ENCODE measurements around the gene ELP6. TPM values are rescaled to one million over a fixed set of nuclear protein-coding genes. Genes with fewer than 3 reads are reported as not detected.

ELP6 gene
- total RNA-seq, 1 donor from 2014 or later, result 63.8 TPM

- Mint-ChIP-seq H3K36me3 (ENCODE audit: insufficient read depth) (no peaks in the 10 kb centered on the region), H3K4me1 (ENCODE audit: low read depth) (peaks cover 14% of the 10 kb centered on the region), H3K9me3 (ENCODE audit: low read depth) (no peaks in the 10 kb centered on the region), H3K27me3 (peaks cover 2% of the 10 kb centered on the region), H3K4me3 (ENCODE audit: low read depth) (no peak overlapping the region), H3K27ac (no peak overlapping the region)
- DNase-seq (ENCODE audit: low spot score, unreplicated experiment), result peak; percentile 58
- TF ChIP-seq CTCF (IDR thresholded peaks at IDR 0.05; ENCODE audit: unreplicated experiment), result peak; percentile 93
Measured at GRCh38 chr3:47522082-47522987, 8.8 kb upstream of the ELP6 start.

DNA sequence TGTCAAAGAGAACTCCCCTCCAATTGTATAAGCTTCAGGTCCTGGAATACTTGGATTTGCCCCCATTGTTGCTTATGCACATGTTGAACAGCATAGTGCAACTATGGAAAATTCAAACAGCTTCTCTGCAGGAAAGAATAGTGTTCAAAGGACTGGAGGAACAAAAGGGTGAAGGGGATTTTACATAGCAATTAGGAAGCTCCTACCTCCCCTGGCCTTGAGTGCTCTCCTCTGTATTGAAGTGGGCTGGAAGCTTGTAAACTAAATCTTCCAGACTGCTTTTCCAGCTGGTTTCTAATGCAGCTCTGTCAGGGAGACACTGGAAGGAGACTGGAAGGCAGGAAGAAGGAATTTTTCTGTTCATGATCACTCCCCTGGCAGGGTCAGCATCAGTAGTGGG lies 7.2 kb upstream of the ELP6 start:
- no peak for TF ChIP-seq CTCF (IDR thresholded peaks at IDR 0.05; ENCODE audit: unreplicated experiment)
- Mint-ChIP-seq H3K4me1 (ENCODE audit: low read depth) (peaks cover 22% of the 10 kb centered on the region), H3K27me3 (peaks cover 2% of the 10 kb centered on the region), H3K27ac (no peak overlapping the region), H3K9me3 (ENCODE audit: low read depth) (no peaks in the 10 kb centered on the region), H3K4me3 (ENCODE audit: low read depth) (no peak overlapping the region), H3K36me3 (ENCODE audit: insufficient read depth) (no peaks in the 10 kb centered on the region)
- DNase-seq (ENCODE audit: low spot score, unreplicated experiment), result no peak

DNA sequence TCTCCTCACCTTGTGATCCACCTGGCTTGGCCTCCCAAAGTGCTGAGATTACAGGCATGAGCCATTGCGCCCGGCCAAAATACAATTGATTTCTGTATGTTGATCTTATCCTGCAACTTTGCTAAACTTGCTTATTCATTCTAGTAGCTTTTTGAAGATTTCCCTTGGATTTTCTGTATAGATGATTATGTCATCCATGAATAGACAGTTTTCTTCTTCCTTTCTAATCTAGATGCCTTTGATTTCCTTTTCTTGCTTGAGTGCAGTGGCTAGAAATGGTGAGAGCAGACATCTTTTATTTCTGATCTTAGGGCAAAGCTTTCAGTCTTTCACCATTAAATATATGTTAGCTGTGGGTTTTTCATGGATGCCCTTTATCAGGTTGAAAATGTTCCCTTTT lies 4.4 kb upstream of the ELP6 start:
- no peaks in the 10 kb centered on the region for H3K9me3 Mint-ChIP-seq (ENCODE audit: low read depth)
- H3K27ac Mint-ChIP-seq, result peak overlapping the region; percentile 82
- H3K4me3 Mint-ChIP-seq (ENCODE audit: low read depth), result no peak overlapping the region
- H3K4me1 Mint-ChIP-seq (ENCODE audit: low read depth), result peaks cover 36% of the 10 kb centered on the region
- H3K36me3 Mint-ChIP-seq (ENCODE audit: insufficient read depth), result no peaks in the 10 kb centered on the region
- no peak for TF ChIP-seq CTCF (IDR thresholded peaks at IDR 0.05; ENCODE audit: unreplicated experiment)
- peaks cover 2% of the 10 kb centered on the region for H3K27me3 Mint-ChIP-seq
- DNase-seq (ENCODE audit: low spot score, unreplicated experiment), result no peak

DNA sequence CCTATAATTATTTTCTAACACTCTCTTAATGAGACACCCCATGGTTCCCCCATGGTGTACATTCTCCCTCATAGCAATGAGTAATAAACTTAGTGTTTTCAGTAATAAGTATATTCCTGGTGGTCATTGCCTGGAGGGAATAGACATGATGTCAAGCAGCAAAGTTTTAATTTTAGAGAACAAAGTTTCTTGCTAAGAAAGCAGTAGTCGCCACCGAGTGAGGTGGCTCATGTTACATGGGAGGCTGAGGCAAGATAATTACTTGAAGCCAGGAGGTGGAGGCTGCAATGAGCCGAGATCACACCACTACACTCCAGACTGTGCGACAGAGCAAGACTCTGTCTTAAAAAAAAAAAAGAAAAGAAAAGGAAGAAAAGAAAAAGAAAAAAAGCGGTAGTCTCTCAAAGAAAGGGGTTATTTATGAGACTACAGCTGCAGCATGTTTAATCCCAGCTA lies 2.4 kb upstream of the ELP6 start:
- peak overlapping the region; percentile 67 for H3K4me3 Mint-ChIP-seq (ENCODE audit: low read depth)
- DNase-seq (ENCODE audit: low spot score, unreplicated experiment), result no peak
- H3K27me3 Mint-ChIP-seq, result no peaks in the 10 kb centered on the region
- peak overlapping the region; percentile 96 for H3K27ac Mint-ChIP-seq
- H3K9me3 Mint-ChIP-seq (ENCODE audit: low read depth), result no peaks in the 10 kb centered on the region
- peaks cover 33% of the 10 kb centered on the region for H3K4me1 Mint-ChIP-seq (ENCODE audit: low read depth)
- no peak for TF ChIP-seq CTCF (IDR thresholded peaks at IDR 0.05; ENCODE audit: unreplicated experiment)
- H3K36me3 Mint-ChIP-seq (ENCODE audit: insufficient read depth), result no peaks in the 10 kb centered on the region

DNA sequence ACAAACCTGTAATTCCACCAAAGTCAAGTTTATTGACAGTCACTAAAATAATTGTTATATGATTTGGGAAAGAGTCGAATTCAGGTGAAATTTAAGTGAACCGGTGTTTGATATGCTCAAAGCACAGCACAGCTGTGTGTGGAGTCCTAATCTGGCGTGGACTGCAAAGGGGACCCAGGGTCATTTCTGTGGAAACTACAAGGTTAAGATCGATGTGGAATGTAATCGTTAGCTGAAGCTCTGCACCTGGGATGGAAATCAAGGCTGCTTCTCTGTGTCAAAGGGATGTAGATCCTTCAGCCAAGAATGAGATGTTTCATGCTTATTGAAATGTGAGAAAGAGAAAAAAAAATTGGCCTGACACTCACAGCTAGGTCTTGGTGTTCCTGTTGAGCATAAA lies 1.6 kb upstream of the ELP6 start:
- no peak for TF ChIP-seq CTCF (IDR thresholded peaks at IDR 0.05; ENCODE audit: unreplicated experiment)
- DNase-seq (ENCODE audit: low spot score, unreplicated experiment), result peak; percentile 22
- H3K27ac Mint-ChIP-seq, result peak overlapping the region; percentile 96
- no peaks in the 10 kb centered on the region for H3K27me3 Mint-ChIP-seq
- peaks cover 30% of the 10 kb centered on the region for H3K4me1 Mint-ChIP-seq (ENCODE audit: low read depth)
- H3K9me3 Mint-ChIP-seq (ENCODE audit: low read depth), result no peaks in the 10 kb centered on the region
- H3K4me3 Mint-ChIP-seq (ENCODE audit: low read depth), result peak overlapping the region; percentile 67
- H3K36me3 Mint-ChIP-seq (ENCODE audit: insufficient read depth), result no peaks in the 10 kb centered on the region
